Mesodermal cell (in vitro differentiated cells): ENCODE results near the gene HSP90AB1.

Experiments used
- H3K27ac ChIP-seq: 2 replicates; pipeline ENCODE4 v1.7.0; 2013; ENCODE audit warnings: mild to moderate bottlenecking, low read depth, low read length, moderate library complexity; ENCODE audit not compliant: severe bottlenecking
- H3K36me3 ChIP-seq: 2 replicates; pipeline ENCODE4 v1.7.1; 2013; ENCODE audit warnings: mild to moderate bottlenecking, low read length, moderate library complexity; ENCODE audit not compliant: control insufficient read depth, insufficient read depth
- H3K4me1 ChIP-seq: one replicate; pipeline ENCODE4 v1.7.1; 2013; ENCODE audit warnings: mild to moderate bottlenecking, low read length; ENCODE audit not compliant: insufficient read depth, control insufficient read depth, poor library complexity, severe bottlenecking
- H3K4me3 ChIP-seq: 2 replicates; pipeline ENCODE4 v1.7.0; 2013; ENCODE audit warnings: low read length, control low read depth, mild to moderate bottlenecking; ENCODE audit not compliant: insufficient read depth, poor library complexity, severe bottlenecking; ENCODE audit errors: extremely low read depth
- H3K9me3 ChIP-seq: 2 replicates; pipeline ENCODE4 v1.7.1; 2013; ENCODE audit warnings: mild to moderate bottlenecking, low read length, moderate library complexity; ENCODE audit not compliant: control insufficient read depth
- WGBS, 2 experiments: methylation state at CpG; one replicate each; pipeline ENCODE4 v1.1.5; 2013; ENCODE audit warnings: missing lambda C conversion rate in 2 of 2; ENCODE audit not compliant: insufficient coverage in 2 of 2; 5-methylcytosine and 5-hydroxymethylcytosine counted together

The HSP90AB1 gene

DNA sequence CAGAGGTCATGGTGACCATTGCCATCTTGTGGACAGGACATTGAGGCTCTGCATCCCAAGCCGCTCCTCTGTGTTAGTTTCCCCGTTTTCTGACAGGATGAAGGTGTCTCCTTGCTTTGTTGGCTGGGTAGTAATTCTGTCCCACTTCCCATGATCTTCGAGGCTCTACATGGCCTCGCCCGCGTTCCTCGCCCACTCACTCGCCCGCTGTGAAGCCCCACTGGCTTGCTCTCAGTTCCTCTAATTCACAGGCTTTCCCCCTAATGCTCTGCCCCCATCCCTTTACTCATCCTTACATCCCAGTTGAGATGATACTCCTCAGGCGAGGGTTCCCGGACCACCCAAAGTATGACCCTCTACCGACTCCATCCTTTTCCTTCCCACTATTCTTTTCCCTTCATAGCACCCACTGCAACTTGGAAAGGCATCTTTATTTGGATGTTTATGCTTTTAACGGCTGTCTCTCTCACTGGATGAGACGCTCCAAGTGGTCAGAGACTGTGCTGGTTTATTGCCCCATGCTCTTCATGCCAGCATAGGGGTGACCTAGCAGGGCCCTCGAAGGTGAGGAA, 10.9 kb downstream of the HSP90AB1 start:
- no peaks in the 10 kb centered on the region for H3K9me3 ChIP-seq
- peaks cover 56% of the 10 kb centered on the region for H3K36me3 ChIP-seq
- 46 to 51% methylated on average over 8 to 14 of the region's 15 CpGs for WGBS, 2 experiments
- peak overlapping the region; percentile 64 for H3K27ac ChIP-seq
- peaks cover 16% of the 10 kb centered on the region for H3K4me1 ChIP-seq
- peak overlapping the region; percentile 29 for H3K4me3 ChIP-seq

DNA sequence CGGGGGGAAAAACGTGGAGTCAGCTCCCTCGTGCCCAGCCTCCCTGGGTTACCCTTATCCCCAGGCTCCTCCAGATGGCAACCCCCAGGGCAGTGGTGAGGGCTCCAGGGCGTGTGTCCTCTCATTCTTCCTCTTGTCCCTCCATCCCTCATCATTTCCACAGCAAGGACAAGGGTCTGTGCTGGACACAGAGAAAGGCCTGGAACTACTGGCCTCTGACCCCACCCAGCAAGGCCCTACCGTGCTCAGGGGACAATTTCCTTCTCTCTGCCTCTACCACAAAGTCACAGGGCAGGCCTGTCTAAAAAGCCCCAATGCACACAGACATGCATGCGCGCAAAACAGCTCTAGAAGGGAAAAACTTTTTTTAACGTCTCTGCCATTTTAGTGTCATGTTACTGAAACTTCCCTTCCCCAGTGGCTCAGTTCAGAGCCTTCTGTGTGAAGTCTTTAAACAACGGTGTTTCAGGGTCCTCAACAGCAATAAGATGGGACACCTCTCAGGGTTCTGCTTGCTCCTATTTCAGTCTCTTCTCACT, 11.5 kb downstream of the HSP90AB1 start:
- Histone ChIP-seq H3K36me3 (peaks cover 51% of the 10 kb centered on the region), H3K4me1 (peaks cover 22% of the 10 kb centered on the region)
- WGBS, 2 experiments: 83 to 88% methylated on average over 9 of the region's 9 CpGs

DNA sequence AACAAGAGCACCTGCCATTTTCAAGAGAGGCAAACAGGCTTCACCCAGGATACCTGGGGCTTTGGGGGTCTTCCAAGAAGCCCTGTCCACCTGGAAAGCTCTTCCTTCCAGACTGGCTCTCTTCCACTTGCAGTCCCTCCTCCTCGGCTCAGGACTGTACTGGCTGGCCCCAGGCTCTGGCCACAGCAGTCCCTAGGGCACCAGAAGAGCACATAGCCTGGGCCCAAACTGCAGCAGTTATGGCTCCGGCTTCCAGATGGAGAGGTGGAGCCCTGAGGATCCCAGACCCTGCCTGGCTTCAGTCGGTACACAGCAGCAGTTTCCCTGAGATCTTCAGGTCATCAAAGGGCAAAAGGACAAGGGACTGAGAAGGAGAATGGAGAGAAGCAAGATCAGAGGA, 12.0 kb downstream of the HSP90AB1 start:
- peaks cover 46% of the 10 kb centered on the region for H3K36me3 ChIP-seq
- H3K27ac ChIP-seq: no peak overlapping the region

More for the DNA sequence above, 11.5 kb downstream of the HSP90AB1 start:
- Histone ChIP-seq H3K9me3 (no peaks in the 10 kb centered on the region), H3K27ac (no peak overlapping the region), H3K4me3 (no peak overlapping the region)

DNA sequence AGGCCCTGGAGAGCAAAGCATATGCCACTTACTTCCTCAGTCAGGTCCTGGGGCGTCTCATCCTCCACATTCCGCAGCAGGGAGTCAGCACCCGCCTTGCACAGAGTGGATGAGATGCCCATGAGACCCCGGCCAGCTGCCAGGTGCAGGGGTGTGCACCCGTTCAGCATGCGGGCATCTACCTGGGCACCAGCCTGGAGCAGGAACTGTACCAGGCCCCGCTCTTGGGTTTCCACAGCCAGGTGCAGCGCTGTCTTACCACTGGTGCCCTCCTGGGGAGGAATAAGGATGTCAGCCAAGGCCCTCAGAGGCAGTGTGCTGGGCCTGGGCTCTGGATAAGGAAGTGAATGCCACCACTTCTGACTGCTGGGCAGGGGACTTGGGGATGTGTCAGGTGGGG, 13.1 kb downstream of the HSP90AB1 start:
- 92 to 98% methylated on average over 8 of the region's 8 CpGs for WGBS, 2 experiments
- peaks cover 33% of the 10 kb centered on the region for H3K4me1 ChIP-seq

More for the DNA sequence above, 12.0 kb downstream of the HSP90AB1 start:
- Histone ChIP-seq H3K9me3 (no peaks in the 10 kb centered on the region), H3K4me3 (no peak overlapping the region), H3K4me1 (peaks cover 26% of the 10 kb centered on the region)
- WGBS, 2 experiments: 94 to 96% methylated on average over 3 of the region's 3 CpGs

DNA sequence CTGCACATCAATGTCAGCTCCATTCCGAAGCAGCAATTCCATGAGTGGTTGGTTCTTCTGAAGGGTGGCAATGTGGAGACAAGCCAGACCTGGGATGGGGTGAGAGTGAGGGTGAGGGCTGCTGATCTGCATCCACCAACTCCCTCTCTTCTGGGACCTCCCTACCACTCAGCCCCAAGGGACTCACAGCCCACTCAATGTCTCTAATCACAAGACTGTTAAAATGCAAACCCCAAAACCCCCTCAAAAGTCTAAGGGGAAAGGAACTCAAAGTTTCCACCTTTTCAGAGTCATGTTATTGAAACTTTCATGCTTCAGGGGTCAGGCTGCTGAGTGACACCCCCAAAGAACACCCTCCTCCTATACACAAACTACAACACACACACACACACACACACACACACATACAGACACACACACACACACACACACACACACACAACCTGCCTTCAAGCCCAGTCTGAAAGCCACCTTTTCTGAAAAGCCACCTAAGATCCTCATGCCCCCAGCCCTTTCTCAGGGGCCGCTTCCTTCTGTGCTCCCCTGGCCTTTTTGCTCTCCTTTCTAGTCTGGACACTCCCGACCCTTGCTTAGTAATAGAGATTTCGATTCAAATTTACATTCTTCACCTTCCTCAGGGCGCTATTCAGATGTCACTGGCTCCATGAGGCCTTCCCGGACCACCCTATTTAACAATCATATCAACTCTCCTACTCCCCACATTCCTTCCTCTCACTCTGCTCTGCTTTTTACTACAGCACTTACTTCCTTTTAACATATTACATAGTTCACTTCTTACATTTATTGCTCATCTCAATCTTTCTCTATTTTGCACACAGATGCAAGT, 13.8 kb downstream of the HSP90AB1 start:
- H3K36me3 ChIP-seq: peaks cover 28% of the 10 kb centered on the region
- peaks cover 31% of the 10 kb centered on the region for H3K4me1 ChIP-seq
- no peak overlapping the region for H3K27ac ChIP-seq
- H3K4me3 ChIP-seq: no peak overlapping the region
- 97 to 98% methylated on average over 4 to 5 of the region's 6 CpGs for WGBS, 2 experiments
- no peaks in the 10 kb centered on the region for H3K9me3 ChIP-seq

More for the DNA sequence above, 13.1 kb downstream of the HSP90AB1 start:
- peaks cover 35% of the 10 kb centered on the region for H3K36me3 ChIP-seq
- no peak overlapping the region for H3K4me3 ChIP-seq
- no peak overlapping the region for H3K27ac ChIP-seq
- no peaks in the 10 kb centered on the region for H3K9me3 ChIP-seq

DNA sequence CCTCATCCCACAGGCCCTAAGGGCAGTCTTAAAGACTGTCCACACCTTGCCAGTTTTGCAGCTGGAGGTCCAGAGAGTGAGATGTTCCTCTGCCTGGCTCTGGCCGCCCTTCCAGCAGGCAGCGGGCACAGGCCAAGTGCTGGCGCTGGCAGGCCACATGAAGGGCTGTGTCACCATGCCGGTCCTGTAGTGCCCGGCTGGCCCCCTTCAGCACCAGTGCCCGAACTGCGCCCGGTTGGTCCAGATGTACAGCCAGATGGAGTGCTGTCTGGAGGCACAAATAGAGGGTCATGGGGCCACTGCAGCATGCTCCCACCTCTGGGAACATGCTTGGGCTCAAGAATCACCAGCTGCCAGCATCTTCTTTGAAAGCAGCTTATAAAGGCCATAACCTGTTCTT, 14.7 kb downstream of the HSP90AB1 start:
- Histone ChIP-seq H3K4me1 (peaks cover 24% of the 10 kb centered on the region), H3K9me3 (no peaks in the 10 kb centered on the region), H3K36me3 (peaks cover 23% of the 10 kb centered on the region), H3K4me3 (no peak overlapping the region), H3K27ac (no peak overlapping the region)
- WGBS, 2 experiments: 92 to 98% methylated on average over 8 of the region's 8 CpGs

DNA sequence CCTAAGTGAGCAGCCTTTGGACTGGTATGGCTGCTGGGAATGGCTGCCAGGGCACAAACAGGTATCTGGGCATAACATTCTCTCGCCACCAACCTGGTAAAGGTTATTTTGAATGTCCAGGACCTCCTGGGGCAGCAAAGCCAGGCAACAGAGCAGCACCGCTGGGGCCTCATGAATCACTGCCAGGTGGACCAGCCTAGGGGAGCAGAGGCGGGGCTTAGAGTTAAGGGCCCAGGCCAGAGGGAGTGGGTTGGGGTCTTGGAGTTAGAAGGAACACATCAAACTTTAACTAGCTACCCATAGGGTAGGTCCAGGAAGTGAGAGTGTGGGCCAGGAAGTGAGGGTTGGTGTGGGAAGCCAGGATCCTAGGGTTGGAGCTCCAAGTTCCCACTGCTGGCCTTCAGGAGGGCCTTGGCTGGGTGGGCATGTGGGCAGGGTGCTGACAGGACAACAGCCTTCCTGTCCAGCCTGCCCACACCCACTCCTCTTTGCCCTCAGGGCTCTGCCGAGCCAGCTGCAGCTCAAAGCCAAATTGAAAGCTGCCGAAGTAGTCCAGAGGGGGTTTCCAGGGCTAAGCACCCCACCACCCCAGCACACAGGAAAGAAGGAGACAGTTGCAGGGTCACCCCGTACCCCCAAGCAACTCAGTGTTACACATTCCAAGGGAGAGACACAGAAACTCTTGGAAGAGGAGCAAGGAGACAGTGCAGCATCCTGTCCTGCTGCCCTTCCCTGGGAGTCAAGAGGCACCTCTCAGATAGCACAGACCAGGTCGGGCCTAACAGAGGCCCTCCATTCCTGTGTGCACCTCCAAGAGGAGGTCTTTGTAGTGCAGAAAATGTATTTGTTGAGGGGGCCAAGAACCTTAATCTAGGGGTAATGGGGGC, 15.8 kb downstream of the HSP90AB1 start:
- WGBS, 2 experiments: 77% methylated on average over 4 to 6 of the region's 7 CpGs
- peak overlapping the region; percentile 74 for H3K4me3 ChIP-seq
- H3K9me3 ChIP-seq: no peaks in the 10 kb centered on the region
- no peak overlapping the region for H3K27ac ChIP-seq
- H3K36me3 ChIP-seq: peaks cover 23% of the 10 kb centered on the region
- H3K4me1 ChIP-seq: peaks cover 24% of the 10 kb centered on the region

DNA sequence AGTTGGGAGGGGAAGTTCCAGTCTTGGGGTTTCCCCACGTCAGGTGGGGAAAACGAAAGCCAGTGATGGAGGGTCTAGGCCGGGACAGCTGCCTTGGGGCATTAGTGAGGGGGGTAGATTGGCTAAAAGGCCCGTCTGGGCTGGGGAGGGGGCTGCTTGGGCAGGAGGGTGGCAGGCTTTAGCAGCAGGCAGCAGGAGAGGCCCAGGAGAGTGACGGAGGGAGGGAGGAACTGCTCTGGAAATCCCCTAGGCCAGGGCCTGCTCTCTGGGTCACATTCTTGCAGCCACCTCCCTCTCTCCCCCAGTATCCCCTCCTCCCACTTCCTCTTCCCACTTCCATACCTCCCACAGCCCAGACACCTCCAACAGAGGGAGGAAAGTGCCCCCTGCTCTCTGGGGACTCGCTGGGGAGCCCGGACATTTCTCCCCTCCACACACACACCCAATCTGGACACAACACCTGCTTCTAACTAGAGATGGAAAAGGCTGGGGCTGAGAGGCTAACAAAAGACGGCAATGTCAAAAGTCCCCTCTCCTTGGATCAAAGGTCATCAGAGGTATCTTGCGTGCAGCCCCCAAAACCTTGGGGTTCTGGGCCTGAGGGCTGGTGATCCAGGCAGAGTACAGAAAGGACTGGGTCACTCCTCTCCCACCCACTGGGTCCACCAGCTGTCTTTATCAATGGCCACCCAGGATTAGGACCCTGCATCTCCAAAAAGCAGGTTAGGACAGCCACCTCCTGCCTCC, 16.6 kb downstream of the HSP90AB1 start:
- Histone ChIP-seq H3K27ac (no peak overlapping the region), H3K36me3 (peaks cover 23% of the 10 kb centered on the region), H3K4me1 (peaks cover 28% of the 10 kb centered on the region), H3K9me3 (no peaks in the 10 kb centered on the region), H3K4me3 (peak overlapping the region; percentile 74)
- 59 to 71% methylated on average over 3 to 6 of the region's 9 CpGs for WGBS, 2 experiments

DNA sequence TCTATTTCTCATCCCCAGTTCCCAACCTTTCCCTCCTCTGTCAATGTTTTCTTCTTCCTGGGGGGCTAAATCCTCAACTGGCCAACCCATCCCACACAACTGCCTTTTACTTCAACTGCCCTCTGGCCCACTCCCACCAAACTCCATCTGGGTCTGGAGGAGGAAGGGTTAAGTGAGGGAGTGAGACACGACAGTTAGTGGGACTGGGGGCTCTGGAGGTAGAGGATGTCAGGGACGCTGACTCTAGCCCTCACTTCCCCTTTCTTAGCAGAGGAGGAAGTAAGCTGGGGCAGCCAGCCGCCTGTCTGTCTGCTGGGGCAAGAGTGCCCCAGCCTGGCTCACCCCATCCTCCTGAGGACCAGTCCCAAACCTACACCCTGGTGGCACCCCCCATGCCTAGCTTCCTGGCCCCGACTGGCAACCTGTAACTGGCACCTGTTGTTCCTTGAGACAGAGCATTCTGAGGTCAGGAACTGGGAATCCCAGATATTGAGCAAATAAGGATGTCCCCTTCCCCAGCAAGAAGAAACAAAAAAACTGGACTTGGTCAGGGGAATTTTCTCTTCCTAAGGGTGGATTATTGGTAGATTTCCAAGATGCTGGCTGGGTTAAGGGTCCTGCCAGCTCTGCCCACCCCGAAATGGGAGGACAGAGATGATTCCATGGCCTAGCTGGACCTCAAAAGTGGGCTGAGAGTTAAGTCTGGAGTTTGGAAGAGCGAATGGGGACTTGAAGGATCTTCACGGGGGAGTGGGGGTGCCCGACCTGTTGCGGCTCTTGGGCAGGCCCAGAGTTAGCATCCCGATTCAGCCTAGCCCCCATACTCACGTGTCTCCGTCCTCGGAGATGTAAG, 17.5 kb downstream of the HSP90AB1 start:
- H3K27ac ChIP-seq: no peak overlapping the region
- peaks cover 23% of the 10 kb centered on the region for H3K36me3 ChIP-seq
- WGBS, 2 experiments: 9 to 10% methylated on average over 8 to 11 of the region's 13 CpGs

More for the DNA sequence above, 17.5 kb downstream of the HSP90AB1 start:
- H3K9me3 ChIP-seq: no peaks in the 10 kb centered on the region
- peaks cover 30% of the 10 kb centered on the region for H3K4me1 ChIP-seq
- peak overlapping the region; percentile 74 for H3K4me3 ChIP-seq
